UCSD-AML1 (cell line): ENCODE results near the gene RBMX.

ENCODE experiments used
- DNase-seq: peaks from one replicate; lab custom pipeline; 2025; ENCODE audit not compliant: unreplicated experiment; lab: John Stamatoyannopoulos, UW

RBMX gene

DNA sequence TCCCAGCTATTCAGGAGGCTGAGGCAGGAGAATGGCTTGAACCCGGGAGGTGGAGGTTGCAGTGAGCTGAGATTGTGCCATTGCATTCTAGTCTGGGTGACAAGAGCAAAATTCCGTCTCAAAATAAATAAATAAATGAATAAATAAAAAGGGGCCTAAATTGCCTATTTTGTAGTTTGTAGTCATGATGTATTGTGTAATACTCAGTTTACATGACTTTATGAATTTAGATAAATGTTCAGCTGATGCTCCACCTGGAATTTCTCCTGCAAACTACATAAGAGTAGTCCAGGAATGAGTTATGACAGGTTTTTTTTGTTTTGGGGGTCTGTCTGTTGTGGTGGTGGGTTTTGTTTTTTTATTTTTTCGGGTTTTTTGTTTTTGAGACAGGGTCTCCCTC is 31.1 kb downstream of the RBMX start:
- no peak for DNase-seq

GRCh38 chrX:136847874-136848273 is 32.7 kb downstream of the RBMX start:
- DNase-seq: no peak

- DNase-seq: no peak
Measured at GRCh38 chrX:136839196-136839595, 41.3 kb downstream of the RBMX start.

DNA sequence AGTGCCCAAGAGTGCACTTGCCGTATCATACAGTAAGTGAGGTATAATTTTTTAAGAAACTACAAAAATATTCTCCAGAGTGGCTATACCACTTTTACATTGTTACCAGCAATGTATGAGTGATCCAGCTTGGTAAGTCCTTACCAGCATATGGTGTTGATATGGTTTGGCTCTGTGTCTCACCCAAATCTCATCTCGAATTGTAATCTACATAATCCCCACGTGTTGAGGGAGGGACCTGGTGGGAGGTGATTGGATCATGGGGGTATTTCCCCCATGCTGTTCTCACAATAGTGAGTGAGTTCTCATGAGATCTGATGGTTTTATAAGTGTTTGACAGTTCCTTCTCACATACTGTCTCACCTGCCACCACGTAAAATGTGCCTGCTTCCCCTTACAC is 44.8 kb downstream of the RBMX start:
- DNase-seq: no peak

- no peak for DNase-seq
Measured at GRCh38 chrX:136829413-136829812, 51.1 kb downstream of the RBMX start.

GRCh38 chrX:136828830-136829229 is 51.7 kb downstream of the RBMX start:
- no peak for DNase-seq

- DNase-seq: no peak
Measured at GRCh38 chrX:136827026-136827425, 53.5 kb downstream of the RBMX start.

- DNase-seq: no peak
Measured at GRCh38 chrX:136825771-136826170, 54.8 kb downstream of the RBMX start.
